GM19240 (cell line): ENCODE measurements around the gene PAPSS2.
"Not testable (repeated sequence)": the region's sequence is repeated elsewhere in the genome, so short reads cannot be mapped to it uniquely, and the experiment has no call there.

Experiments
- DNase-seq: peaks from one replicate; pipeline ENCODE4 v3.0.0; 2011; ENCODE audit warnings: low spot score; ENCODE audit not compliant: insufficient read length

PAPSS2 gene

GRCh38 chr10:87642486-87642885 is 17.2 kb upstream of the PAPSS2 start:
- DNase-seq = no peak

- DNase-seq = no peak
Measured at GRCh38 chr10:87642988-87643387, 16.7 kb upstream of the PAPSS2 start.

- DNase-seq = no peak
Measured at GRCh38 chr10:87643920-87644319, 15.8 kb upstream of the PAPSS2 start.

DNA sequence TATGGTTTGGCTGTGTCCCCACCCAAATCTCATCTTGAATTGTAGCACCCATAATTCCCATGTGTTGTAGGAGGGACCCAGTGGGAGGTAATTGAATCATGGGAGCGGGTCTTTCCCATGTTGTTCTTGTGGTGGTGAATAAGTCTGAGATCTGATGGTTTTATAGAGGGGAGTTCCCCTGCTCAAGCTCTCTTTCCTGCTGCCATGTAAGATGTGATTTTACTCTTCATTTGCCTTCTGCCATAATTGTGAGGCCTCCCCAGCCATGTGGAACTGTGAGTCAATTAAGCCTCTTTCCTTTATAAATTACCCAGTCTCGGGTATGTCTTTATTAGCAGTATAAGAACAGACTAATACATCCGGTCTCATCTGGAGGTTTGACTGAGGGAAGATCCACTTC is 15.2 kb upstream of the PAPSS2 start:
- DNase-seq = not testable (repeated sequence)

GRCh38 chr10:87646192-87646909 is 13.3 kb upstream of the PAPSS2 start:
- DNase-seq = no peak

DNA sequence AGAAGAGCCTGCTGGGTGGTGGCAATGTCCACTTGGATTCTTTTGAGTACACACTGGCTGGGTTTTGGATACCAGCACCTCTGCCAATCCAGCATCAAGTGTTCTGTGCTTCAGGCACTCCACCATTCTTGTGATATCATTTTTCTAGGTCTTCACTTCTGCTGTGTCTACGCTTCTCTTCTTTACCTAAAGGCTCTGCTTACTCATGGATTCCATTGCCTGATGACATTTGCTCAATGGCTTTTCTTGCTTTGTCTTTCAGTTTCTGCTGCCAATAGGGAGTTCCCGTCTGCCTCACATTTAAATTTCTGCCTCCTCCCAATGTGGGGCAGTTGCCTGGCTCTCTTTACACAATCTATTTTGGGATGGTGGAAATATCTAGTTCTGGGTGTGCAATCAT is 12.7 kb upstream of the PAPSS2 start:
- DNase-seq = no peak

DNA sequence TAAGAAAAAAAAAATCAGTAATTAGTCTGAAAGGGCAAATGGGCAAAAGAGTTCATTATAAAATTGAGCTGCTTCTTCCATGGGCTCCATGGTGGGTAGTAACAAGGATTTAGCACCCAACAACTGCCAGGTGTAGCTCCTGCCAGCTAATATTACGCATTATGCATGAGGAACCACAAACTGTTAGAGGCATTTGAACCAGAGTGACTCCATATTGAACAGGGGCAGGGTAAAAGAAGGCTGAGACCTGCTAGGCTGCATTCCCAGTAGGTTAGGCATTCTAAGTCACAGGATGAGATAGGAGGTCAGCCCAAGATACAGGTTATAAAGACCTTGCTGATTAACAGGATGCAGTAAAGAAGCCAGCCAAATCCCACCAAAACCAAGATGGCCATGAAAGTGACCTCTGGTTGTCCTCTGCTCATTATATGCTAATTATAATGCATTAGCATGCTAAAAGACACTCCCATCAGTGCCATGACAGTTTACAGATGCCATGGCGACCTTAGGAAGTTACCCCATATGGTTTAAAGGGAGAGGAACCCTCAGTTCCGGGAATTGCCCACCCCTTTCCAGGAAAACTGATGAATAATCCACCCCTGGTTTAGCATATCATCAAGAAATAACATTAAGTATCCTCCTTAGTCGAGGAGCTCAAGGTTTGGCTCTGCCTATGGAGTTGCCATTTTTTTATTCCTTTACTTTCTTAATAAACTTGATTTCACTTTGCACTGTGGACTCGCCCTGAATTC is 8.7 kb upstream of the PAPSS2 start:
- no peak for DNase-seq

- DNase-seq = no peak
Measured at GRCh38 chr10:87651801-87652200, 7.9 kb upstream of the PAPSS2 start.

DNA sequence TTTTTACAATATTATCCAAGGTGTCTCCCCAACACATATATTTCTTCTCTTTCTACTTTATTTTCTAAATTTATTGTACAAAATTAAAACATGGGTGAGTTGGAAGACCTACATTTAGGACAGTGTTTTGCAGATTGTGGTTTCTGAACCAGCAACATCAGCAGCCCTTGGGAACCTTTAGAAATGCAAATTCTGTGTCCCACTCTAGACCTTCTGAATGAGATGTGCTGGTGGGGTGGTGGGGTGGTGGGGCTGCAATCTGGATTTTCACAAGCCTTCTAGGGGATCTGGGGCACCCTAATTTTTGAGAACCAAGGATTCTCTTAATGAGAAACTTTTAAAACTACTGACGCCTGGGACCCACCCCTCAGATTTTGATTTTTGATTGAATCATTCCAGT is 7.4 kb upstream of the PAPSS2 start:
- DNase-seq = no peak

DNA sequence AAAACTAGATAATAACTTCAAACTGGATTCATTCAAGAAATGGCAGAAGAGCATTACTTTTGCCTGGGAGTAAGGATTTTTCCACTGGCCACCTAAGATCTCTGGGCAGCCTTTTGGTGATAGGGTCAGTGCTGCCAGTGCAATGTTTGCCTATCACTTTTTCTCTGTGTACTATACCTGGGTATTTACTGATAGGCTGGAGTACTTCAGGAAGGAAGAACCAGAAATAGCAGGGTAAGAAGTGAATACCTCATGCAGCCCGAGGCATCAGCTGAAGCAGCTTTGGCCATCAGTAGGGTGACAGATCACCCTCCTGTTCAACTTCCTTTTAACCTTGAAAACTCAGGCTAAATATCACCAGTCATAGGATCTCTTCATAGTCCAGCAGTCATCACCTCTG is 5.5 kb upstream of the PAPSS2 start:
- DNase-seq = no peak

GRCh38 chr10:87656431-87657072 is 3.1 kb upstream of the PAPSS2 start:
- no peak for DNase-seq

GRCh38 chr10:87657371-87657770 is 2.3 kb upstream of the PAPSS2 start:
- DNase-seq = no peak

GRCh38 chr10:87658321-87658795 is 1.3 kb upstream of the PAPSS2 start:
- DNase-seq = no peak

DNA sequence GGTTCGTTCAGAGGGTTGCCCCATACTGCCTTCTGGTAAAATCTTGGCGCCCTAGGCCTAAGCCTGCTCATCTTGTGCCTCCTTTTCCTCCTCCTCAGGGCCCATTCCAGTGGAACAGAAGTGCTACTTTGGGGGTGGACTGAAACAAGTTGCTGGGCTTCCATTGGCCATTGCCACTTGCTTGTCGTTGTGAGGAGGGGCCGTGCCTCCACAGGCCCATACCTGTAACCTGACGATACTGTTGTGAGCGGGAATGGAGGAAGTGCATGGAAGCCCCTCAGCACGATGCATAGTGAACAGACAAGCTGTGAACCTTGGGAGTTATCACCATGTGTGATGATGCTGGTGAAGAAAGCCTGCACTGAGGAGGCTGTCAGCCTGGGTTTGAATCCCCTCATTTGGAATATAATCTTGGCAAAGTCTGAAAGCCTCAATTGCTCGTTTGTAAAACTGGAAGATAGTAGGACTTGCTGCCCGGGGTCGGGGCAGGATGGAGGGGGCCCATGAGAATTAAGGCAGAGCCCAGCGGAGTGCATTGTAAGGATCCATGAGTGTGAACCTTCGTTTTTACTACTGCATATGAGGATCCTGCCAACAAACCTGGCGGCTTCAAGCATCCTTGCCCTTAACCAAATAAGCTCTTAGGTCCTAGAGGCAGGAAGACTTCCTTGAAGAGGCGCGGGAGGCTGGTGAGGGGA is 671 bp upstream of the PAPSS2 start:
- no peak for DNase-seq

- DNase-seq = no peak
Measured at GRCh38 chr10:87660484-87661133, 931 bp downstream of the PAPSS2 start.

- DNase-seq = no peak
Measured at GRCh38 chr10:87661861-87662785, 2.4 kb downstream of the PAPSS2 start.

GRCh38 chr10:87664276-87664701 is 4.6 kb downstream of the PAPSS2 start:
- DNase-seq = no peak

DNA sequence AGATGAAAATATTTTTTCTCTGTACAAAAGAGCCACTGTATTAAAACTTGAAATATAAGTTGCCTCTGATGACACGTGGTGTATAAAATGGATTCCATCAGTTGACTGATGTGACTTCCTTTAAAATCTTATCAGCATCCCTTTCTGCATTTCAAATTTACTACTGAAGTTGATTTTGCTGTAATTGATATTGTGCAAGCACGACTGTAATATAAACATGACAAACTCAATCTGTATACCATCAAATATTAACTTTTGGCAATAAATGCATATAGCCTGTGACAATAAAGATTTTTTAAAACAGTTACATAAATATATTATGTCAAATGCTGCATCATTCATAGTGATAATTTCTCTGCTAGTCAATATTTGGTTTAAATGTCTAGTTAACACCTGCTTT is 7.8 kb downstream of the PAPSS2 start:
- no peak for DNase-seq

- DNase-seq = no peak
Measured at GRCh38 chr10:87668324-87669074, 8.8 kb downstream of the PAPSS2 start.
